HG03342 (cell line): ENCODE measurements around the gene TYMP.
A peak's percentile ranks its signal among the peaks of the same experiment; 100 is the strongest.
"Not testable (repeated sequence)": the region's sequence is repeated elsewhere in the genome, so short reads cannot be mapped to it uniquely, and the experiment has no call there.

Source experiments
- ATAC-seq: cut with Tn5 transposase; IDR thresholded peaks from one replicate; pipeline ENCODE4 v1.9.1; 2021; ENCODE audit warnings: mild to moderate bottlenecking, moderate library complexity; ENCODE audit not compliant: unreplicated experiment

TYMP gene

DNA sequence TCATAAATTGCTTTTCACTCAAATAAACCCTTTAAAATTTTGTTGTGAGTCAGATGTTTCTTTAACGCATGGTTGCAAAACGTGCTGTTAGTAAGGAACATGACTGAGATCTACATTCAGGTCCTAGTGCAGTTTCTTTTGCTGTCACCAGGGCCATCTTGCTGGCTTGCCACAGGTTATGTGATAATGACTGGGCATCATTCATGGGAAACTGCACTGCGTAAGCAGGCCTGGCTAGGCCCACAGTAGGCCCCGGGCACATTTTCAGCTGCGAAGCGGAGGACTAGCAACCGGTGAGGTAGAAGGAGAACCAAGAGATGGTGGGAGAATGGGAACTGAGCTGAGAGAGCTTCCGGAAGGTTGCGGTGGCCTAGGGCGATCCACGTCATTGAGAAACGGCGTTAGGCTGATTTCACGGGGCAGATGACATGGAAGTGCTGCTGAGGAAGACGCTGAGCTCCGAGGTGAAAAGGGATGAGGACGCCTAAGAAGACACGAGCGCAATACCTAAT is 12.7 kb upstream of the TYMP start:
- ATAC-seq, result no peak

- not testable (repeated sequence) for ATAC-seq
These were observed 11.8 kb upstream of the TYMP start for GRCh38 chr22:50541667-50542026.

DNA sequence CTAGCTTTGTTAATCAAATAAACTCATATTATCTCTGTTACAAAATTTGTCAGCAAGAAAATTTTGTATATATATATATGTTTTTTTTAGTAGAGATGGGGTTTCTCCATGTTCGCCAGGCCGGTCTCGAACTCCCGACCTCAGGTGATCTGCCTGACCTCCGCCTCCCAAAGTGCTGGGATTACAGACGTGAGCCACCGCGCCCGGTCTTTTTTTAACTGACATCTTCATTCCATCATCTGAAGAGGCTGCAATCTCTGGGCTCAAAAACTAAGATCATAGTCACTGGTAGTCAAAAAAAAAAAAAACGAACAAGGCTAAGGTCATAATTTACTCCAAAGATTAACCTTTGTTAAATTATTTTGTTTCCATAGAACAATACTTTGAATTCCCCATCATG is 10.6 kb upstream of the TYMP start:
- no peak for ATAC-seq

GRCh38 chr22:50537765-50538164 is 8.0 kb upstream of the TYMP start:
- no peak for ATAC-seq

GRCh38 chr22:50536226-50536625 is 6.4 kb upstream of the TYMP start:
- ATAC-seq, result no peak

- ATAC-seq, result no peak
These were observed 5.3 kb upstream of the TYMP start for GRCh38 chr22:50535113-50535512.

DNA sequence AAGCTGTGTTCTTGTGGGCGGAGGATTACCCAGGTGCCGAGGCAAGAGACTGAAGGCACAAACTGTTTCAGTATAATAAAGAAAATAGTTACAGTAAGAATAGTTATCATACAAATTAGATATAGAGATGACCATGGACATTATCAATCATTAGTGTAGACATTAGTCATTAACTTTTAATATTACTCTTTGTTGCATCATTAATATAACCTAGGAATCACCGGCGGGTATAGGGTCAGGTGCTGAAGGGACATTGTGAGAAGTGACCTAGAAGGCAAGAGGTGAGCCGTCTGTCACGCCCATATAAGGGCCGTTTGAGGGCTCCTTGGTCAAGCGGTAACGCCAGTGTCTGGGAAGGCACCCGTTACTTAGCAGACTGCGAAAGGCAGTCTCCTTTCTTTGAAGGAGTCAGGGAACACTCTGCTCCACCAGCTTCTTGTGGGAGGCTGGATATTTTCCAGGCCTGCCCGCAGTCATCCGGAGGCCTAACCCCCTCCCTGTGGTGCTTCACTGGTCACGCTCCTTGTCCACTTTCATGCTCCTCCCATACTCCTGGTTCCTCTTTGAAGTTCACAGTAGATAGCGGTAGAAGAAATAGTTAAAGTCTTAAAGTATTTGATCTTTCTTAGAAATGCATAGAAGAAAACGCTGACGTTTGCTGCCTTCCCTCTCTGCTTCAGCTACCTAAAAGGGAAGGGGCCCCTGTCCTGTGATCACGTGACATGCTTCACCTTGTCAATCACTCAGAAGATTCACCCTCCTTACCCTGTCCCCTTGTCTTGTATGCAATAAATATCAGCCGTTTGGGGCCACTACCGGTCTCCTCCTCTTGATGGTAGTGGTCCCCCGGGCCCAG is 4.3 kb upstream of the TYMP start:
- not testable (repeated sequence) for ATAC-seq

- ATAC-seq, result no peak
These were observed 3.3 kb upstream of the TYMP start for GRCh38 chr22:50532824-50533796.

- no peak for ATAC-seq
These were observed 2.3 kb upstream of the TYMP start for GRCh38 chr22:50531962-50532674.

DNA sequence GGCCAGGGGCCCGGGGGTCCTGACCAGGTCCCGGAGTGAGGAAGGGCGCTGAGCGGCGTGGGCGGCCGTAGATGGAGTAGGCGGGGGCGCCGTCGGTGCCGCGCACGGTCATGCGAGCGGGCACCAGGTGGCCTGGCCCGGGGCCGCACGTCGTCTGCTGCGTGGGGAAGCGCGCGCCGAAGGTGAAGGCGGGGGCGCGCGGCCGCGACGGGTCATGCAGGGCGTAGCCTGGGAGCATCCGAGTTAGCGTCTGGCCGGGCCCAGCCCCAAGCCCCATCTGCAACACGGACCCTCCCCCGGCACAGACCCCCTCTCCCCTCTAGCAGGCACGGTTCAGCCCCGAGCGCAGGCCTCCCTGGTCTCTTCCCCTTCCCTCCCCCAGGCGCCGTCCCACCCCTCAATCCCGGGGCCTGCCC is 1.7 kb upstream of the TYMP start:
- no peak for ATAC-seq

DNA sequence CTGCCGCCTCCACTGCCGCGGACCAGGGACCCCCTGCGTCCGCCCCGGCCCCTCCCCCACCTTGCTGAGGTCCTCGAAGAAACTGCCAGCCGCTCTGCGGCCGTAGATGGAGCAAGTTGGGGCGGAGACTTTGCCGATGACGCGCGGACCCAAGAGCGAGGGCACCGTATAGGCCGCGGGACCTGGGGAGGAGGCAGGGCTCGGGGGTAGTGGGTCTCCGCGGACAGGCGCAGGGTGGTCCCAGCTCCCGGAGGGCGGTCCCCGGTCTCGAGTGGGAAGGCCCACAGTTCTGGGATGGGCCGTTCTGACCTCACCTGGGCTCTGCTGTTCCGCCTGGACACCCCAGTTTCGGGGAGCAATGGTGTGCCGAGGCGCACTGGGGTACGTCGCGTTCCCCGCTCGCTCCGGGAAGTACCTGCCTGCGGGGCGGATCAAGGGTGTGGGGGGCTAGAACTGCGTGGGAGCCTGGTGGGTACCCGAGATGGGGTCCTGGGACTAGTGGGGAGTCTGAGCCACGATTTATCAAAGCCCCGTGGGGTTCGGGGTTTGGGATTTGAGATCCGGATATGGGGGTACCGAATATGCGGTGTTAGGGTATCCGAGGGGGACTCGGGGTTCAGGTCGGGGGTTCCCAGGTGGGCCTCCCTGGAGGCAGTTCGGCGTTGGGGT is 1.2 kb upstream of the TYMP start:
- no peak for ATAC-seq

- no peak for ATAC-seq
These were observed 716 bp upstream of the TYMP start for GRCh38 chr22:50530580-50530876.

DNA sequence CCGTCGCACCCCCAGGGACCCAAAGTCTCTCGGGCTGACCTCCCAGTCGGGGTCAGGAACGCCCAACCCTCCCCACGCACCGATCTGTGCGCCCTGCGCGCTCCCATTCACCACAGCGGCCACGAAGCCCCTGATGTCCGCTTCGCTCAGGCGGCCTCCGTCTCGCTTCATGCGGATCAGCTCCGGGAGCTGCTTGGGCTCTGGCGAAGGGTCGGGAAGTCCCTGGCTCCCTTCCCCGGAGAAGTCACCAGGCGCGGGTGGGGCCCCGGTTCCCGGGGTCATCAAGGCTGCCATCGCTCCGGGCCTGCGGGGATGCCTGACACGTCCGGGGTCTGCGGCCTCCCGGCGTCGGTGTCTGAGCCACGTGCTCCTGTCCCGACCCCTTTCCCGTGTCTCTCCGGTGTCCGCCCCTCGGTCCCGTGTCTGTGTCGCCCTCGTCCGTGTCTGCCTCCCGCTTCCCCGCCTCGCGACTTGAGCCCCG is 356 bp downstream of the TYMP start:
- ATAC-seq, result no peak

DNA sequence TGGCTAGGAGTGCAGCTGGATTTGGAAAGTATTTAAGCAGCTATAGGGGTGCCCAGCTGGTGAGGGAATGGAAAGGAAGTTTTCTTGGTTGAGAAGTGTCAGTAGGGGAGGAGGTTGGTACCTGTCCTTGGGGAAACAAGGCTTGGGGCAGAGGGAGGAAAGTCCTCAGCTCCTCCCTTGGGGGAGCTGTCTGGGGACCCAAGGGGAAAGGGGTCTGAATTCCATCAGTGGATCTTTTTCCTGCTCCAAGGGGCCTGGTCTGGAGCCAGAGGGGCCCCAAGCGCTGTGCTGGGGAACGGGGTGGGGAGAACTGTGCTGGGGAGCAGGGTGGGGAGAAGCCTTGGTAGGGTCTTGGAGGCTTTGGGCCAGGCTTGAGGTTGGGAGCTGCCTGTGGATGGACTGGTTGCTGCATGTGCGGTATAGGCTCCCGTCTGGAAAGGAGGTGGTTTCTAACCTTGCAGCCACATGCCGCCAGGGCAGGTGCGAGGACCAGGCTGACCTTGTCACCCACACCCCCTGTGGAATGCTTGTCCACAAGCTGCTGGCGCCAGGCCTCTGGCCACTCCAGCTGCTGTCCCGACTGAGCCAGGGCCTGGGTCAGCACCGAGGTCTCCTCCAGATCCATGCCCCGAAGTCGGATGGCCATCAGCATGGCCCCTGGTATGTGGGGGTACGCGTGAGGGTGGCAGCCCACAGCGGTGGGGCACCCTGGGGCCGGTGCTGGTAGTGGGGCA is 963 bp downstream of the TYMP start:
- no peak for ATAC-seq

GRCh38 chr22:50527921-50528681 is 1.7 kb downstream of the TYMP start:
- ATAC-seq, result no peak

GRCh38 chr22:50526834-50527801 is 2.7 kb downstream of the TYMP start:
- no peak for ATAC-seq

DNA sequence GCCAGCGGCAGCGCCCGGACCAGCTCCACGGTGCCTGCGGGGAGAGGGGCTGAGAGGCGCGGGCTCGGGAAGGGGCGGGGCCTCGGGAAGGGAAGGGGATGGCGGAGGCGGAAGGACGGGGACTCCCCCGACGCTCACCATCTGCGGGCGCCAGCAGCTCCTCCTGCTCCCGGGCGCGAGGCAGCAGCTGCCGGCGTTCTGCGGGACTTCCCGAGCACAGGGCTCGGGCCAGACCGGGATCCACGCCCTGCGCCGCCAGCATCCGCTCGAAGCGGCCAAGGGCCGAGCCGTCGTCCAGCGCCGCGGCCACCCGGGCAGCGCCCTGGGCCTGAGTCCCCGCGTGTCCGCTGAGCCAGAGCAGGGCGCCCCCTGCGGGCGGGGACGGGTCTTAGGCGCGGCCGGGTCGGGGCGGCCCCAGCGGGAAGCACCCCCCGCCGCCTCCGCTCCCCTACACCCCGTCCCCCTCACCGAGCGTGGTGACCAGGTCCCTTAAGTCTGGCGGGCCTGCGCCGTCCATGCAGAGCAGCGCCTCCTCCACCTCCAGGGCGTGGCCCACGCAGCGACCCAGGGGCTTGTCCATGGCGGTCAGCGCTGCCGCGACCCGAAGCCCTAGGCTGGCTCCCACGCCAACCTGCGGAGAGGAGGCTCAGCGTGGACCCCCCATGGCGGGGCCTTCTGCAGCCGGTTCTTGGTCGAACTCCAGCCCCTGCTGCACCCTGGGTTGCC is 3.5 kb downstream of the TYMP start:
- ATAC-seq, result peak; percentile 14

DNA sequence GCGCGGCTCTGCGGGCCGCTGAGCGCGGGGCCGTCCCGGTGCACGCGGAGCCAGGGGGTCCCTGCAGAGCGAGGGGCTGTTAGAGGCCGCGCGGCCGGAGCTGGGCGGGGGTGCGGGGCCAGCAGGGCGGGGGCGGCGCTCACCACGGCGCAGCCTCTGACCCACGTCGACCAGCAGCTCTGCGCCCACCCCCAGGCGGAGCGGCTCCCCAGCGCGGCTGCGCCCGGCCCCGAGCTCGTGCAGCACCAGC is 4.0 kb downstream of the TYMP start:
- ATAC-seq, result no peak
